Measurements from ENCODE around the gene ARHGAP22.

DNA sequence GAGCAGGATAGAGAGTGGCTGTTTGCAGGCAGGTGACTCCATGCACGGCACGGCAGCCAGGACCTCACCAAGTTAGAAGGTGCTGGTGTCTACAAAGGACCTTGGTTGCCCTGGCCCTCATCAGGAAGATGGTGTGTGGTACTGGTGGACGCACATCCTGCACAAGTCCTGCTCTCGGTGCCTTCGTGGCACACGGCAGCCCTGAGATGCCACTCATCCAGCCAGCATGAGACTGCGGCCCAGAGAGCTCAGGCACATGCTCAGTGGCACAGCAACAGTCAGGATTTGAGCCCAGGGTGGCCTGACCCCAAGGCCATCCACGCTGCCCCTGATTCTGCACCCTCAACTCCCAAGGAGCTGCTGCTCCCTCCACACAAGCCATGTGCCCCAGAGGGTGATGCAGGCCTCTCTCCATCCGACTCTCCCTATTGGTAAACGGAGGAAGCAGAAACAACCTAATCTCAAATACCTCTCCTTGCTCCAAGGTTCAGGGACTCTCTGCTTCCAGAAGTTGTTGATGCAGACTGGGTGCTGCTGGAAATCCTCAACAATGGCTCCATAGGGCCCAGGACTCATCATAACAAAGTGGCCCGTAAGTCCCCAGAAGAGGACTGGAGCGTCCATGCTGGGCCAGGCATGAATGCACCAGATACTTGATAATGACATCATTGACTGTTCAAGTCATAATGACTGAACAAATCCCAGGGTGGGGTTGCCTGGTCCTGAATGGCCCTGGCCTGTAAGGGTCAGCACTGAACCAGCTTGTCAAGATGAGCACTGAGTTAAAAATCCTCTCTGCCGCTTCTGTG, 93.6 kb downstream of the ARHGAP22 start:
- TF ChIP-seq, protein P1, sequence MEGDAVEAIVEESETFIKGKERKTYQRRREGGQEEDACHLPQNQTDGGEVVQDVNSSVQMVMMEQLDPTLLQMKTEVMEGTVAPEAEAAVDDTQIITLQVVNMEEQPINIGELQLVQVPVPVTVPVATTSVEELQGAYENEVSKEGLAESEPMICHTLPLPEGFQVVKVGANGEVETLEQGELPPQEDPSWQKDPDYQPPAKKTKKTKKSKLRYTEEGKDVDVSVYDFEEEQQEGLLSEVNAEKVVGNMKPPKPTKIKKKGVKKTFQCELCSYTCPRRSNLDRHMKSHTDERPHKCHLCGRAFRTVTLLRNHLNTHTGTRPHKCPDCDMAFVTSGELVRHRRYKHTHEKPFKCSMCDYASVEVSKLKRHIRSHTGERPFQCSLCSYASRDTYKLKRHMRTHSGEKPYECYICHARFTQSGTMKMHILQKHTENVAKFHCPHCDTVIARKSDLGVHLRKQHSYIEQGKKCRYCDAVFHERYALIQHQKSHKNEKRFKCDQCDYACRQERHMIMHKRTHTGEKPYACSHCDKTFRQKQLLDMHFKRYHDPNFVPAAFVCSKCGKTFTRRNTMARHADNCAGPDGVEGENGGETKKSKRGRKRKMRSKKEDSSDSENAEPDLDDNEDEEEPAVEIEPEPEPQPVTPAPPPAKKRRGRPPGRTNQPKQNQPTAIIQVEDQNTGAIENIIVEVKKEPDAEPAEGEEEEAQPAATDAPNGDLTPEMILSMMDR (IDR thresholded peaks at IDR 0.05), result no peak
- no peak for TF ChIP-seq ZFX (IDR thresholded peaks at IDR 0.05; ENCODE audit: borderline replicate concordance)
